ENCODE measurements around the gene CTNNBL1.

DNA sequence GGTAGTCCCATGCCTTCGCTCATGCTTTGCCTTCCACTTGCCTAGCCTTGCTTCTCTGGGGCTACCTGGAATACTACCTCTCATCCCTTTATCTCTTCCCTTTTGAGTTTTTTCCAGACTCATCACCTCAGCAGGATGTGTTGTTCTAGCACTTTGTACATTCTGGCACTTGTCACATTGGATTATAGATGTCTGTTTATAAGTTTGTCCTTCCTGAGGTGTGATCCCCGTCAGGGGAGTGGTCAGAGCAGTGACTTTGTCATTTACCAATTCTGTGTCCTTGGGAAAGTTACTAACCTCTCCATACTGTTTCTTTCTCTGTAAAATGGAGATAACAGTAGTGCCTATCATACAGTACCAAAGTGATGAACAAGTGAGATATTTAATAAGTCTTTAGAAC lies 66.5 kb downstream of the CTNNBL1 start:
- no peak for TF ChIP-seq CTCF (IDR thresholded peaks at IDR 0.05)
- TF ChIP-seq ZFX (IDR thresholded peaks at IDR 0.05; ENCODE audit: borderline replicate concordance), result no peak
